CD4-positive, alpha-beta T cell treated with Interleukin-21 for 1 hour (primary cell): ENCODE data around the gene CRYGD.
"Not testable (repeated sequence)": the region's sequence is repeated elsewhere in the genome, so short reads cannot be mapped to it uniquely, and the experiment has no call there.

ENCODE experiments used
- DNase-seq: peaks from one replicate; pipeline ENCODE4 v3.0.0-alpha.2; 2020

CRYGD gene

DNA sequence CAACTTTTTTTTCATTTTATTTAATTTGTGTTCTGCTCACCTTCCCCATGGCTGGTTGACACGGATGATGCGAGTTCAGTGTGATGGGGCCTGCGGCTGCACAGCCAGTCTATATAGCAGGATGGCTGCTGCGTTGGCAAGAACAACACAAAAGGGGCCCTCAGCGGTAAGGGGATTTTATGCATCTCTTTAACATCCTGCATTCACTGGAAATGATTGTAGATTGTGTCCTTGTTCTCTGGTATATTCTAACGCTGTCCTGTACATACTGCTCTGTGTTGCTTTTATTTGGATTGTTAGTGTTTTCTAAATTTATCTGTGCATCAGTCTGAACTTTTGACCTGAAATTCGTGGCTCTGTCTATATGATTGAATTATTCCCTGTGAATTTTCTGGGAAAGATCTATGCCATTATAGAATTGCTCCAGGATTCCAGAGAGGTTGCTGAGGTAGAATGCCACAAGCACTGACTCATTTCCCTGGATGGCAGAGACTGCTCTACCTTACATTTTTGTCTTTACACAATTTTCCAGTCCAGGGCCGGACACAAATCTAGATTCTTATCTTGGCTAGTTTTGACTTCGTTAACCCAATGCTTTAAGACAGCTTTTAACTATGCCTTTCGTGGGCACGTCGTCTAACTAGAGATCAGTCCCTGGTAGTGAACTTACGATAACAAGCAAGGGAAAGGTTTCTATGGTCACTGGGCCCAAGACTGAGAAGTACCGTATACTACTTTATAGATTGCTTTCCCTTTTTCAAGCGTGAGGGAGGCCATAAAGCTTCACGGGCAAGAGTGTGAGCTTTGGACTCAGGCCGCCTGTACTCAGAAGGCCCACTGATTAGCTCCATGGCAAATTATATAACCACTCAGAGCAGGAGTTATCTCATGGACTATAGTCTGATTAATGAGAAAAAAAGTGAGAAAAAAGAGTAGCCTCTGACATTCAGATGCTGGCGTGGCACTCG is 5.7 kb upstream of the CRYGD start, which contains the start of gene CRYGC:
Gene CRYGC (minus strand): TSS at position 85 of the 968 bp plus-strand sequence. CDS start 36 bp downstream, at position 49.
- no peak for DNase-seq

- DNase-seq: no peak
Measured at GRCh38 chr2:208128136-208128535, 3.8 kb upstream of the CRYGD start.

GRCh38 chr2:208127090-208127489 is 2.8 kb upstream of the CRYGD start:
- DNase-seq: no peak

DNA sequence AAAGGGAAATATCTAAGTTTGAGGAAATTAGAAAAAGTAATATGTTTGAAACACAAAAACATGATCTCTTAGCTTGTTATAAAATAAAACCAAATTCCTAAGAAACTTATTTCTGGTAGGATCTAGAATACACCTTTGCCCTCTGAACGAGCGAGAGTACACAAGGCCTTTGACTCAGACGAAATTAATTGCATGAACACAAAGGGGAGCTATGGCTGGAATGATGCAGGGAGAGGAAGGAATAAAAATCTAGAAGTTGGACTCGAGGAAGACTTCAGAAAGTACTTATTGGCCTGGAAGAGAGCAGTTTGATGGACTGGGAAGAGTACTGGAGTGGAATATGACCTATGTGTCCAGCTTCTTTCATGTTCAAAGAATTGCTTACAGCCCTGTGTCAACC is 927 bp upstream of the CRYGD start:
- DNase-seq: no peak

- DNase-seq: no peak
Measured at GRCh38 chr2:208122248-208122647, 2.1 kb downstream of the CRYGD start.

DNA sequence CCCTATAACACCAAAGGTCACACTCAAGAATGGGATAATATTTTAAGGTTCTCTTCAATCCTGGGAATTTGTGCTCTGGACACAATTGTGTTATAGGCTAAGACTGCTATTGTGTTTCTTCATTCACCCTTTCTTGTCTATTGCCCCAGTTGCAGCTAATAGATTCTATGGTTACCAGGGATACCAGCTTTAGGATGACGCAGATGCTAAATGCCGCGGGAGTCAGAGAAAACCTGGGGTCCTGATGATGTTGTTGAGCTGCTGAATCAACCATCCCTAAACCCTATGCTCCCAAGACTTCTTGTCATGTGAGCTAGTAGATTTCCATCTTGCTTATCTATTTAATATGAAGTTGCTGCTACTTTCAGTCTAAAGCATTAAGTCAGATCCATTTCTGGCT is 5.4 kb downstream of the CRYGD start:
- DNase-seq: no peak

DNA sequence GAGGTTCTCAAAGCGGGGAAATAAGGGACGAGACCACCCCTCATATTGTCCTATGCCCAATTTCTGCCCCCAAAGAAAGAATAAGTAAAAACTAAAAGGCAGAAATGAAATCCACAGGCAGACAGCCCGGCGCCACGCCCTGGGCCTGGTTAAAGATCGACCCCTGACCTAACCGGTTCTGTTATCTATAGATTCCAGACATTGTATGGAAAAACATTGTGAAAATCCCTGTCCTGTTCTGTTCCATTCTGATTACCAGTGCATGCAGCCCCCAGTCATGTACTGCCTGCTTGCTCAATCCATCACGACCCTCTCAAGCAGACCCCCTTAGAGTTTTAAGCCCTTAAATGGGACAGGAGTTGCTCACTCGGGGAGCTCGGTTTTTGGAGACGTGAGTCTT is 6.9 kb downstream of the CRYGD start:
- not testable (repeated sequence) for DNase-seq

- no peak for DNase-seq
Measured at GRCh38 chr2:208112969-208113368, 11.4 kb downstream of the CRYGD start.

DNA sequence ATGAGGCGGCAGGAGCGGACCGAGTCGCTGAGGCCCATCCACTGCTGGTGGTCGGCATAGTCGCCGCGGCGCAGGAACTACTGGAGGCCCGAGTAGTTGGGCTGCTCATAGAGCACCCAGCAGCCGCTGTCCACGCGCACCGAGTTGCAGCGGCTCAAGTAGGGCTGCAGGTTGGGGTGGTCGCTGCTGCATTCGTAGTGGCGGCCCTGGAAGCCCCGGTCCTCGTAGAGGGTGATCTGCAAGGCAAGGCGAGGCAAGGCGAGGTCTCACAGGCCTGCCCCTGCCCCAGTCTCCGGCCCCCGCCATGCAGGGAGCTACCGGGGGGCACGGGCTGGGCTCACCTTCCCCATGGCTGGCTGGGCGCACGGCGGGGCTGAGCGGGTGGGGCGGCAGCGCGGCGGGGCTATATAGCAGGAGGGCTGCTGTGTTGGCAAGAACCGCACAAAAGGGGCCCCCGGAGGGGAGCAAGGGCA is 12.0 kb downstream of the CRYGD start:
- DNase-seq: not testable (repeated sequence)

GRCh38 chr2:208103616-208104015 is 20.7 kb downstream of the CRYGD start:
- DNase-seq: no peak

GRCh38 chr2:208101716-208102631 is 22.4 kb downstream of the CRYGD start:
- no peak for DNase-seq

GRCh38 chr2:208099682-208100470 is 24.4 kb downstream of the CRYGD start:
- no peak for DNase-seq

DNA sequence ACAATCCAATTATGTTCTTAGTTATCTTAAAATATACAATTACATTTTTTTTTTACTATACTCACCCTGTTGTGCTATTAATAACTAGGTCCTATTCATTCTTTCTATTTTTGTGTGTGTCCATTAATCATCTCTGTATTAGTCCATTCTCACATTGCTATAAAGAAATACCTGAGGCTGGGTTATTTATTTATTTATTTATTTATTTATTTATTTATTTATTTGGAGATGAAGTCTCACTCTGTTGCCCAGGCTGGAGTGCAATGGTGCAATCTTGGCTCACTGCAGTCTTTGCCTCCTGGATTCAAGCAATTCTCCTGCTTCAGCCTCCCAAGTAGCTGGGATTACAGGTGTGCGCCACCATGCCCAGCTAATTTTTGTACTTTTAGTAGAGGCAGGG is 25.6 kb downstream of the CRYGD start:
- DNase-seq: not testable (repeated sequence)

DNA sequence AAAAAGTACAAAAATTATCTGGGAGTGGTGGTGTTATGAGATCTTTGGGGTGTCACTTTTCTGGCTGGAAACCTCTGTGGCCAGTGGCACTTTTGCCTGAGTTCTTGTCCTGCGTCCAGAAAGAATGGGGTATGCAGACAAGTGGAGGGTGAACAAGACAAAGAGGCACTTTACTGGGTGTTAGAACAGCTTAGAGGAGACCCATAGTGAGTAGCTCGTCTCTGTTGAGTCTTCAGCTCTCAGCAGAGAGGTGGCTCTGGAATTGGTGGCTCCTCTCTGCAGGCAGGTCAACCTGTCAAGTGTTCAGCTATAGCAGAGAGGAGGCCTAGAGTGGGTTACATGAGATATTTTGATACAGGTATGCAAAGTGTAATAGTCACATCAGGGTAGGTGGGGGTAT is 26.1 kb downstream of the CRYGD start:
- DNase-seq: no peak

DNA sequence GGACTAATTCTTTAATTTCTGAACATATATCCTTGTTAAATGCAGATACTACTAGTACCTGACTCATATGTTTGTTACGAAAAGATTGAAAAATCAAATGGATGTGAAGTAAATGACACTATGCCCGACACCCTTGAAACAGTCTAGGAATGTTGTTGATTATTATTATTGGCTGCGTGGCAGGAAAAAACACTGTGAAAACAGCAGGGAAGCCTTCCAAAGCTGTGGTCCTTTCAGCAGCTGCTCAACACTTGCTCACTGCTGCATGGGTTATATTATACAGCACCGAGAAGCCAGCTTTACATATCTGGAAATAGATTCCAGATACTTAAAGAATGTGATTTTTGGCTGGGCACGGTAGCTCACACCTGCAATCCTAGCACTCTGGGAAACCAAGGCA is 26.5 kb downstream of the CRYGD start:
- DNase-seq: no peak

GRCh38 chr2:208097313-208097712 is 27.0 kb downstream of the CRYGD start:
- DNase-seq: no peak

- DNase-seq: no peak
Measured at GRCh38 chr2:208096080-208096479, 28.2 kb downstream of the CRYGD start.

- no peak for DNase-seq
Measured at GRCh38 chr2:208093128-208093527, 31.2 kb downstream of the CRYGD start.

- DNase-seq: no peak
Measured at GRCh38 chr2:208092093-208092832, 32.1 kb downstream of the CRYGD start.

GRCh38 chr2:208090420-208090819 is 33.9 kb downstream of the CRYGD start:
- no peak for DNase-seq

GRCh38 chr2:208086029-208086428 is 38.3 kb downstream of the CRYGD start:
- no peak for DNase-seq

- DNase-seq: no peak
Measured at GRCh38 chr2:208083807-208084206, 40.5 kb downstream of the CRYGD start.
